BJ (cell line): ENCODE results near the gene ALPP. TPM values are rescaled to one million over a fixed set of nuclear protein-coding genes. Genes with fewer than 3 reads are reported as not detected.
"Not testable (repeated sequence)": the region's sequence is repeated elsewhere in the genome, so short reads cannot be mapped to it uniquely, and the experiment has no call there.

Experiments used
- CTCF ChIA-PET: fragments of 350-600 bp; formaldehyde crosslinking; extraction: SDS; loops from one replicate; lab custom pipeline; 2021; ENCODE audit warnings: antibody characterized with exemption, inconsistent platforms; lab: Yijun Ruan, JAX
- POLR2A ChIA-PET: fragments of 300-600 bp; sonication (Branson Sonifier 250); formaldehyde crosslinking; extraction: SDS; loops from one replicate; lab custom pipeline; 2021; ENCODE audit warnings: antibody characterized with exemption; lab: Charles Lee
- DNase-seq: peaks from one replicate; pipeline ENCODE4 v3.0.0-alpha.2; 2011; ENCODE audit warnings: low read depth
- H3K27me3 ChIP-seq: 2 replicates; pipeline ENCODE4 v1.6.0; 2011; ENCODE audit warnings: low read length; ENCODE audit not compliant: control insufficient read depth, insufficient read depth
- H3K36me3 ChIP-seq: 2 replicates; pipeline ENCODE4 v1.5.1; 2011; ENCODE audit warnings: low read length; ENCODE audit not compliant: control insufficient read depth, insufficient read depth
- H3K4me3 ChIP-seq: 2 replicates; pipeline ENCODE4 v1.5.1; 2011; ENCODE audit warnings: low read depth, mild to moderate bottlenecking, control low read depth, low read length
- CTCF ChIP-seq: IDR thresholded peaks from 2 replicates; pipeline ENCODE4 v1.5.1; 2011; ENCODE audit warnings: low read depth, mild to moderate bottlenecking, control low read depth, inconsistent platforms, low read length, moderate library complexity; ENCODE audit not compliant: insufficient read depth
- polyA plus RNA-seq: library from polyadenylated mRNA; depleted of rRNA; stranded (reverse); fragments of >200 nt; gene quantifications from 2 replicates; pipeline ENCODE4 v1.2.3, GENCODE V29; 2011

The ALPP gene
- polyA plus RNA-seq, 1 experiment, result not detected

- peak; percentile 12; the same call in 1 of the 2 replicates for TF ChIP-seq CTCF
- no peak for DNase-seq
- Histone ChIP-seq H3K36me3 (no peaks in the 10 kb centered on the region), H3K4me3 (no peak overlapping the region), H3K27me3 (no peaks in the 10 kb centered on the region; the same call in 1 of the 2 replicates)
- ChIA-PET CTCF (interaction anchor here (0.9 to 2.8 kb wide), 6 partner anchors 10 to 442 kb away, joined by 3 to 13 read pairs (median 4); partner anchors contain the start of gene ALPP), POLR2A (no interaction called here)
Observed at GRCh38 chr2:232367591-232368233, 10.8 kb upstream of the ALPP start.

DNA sequence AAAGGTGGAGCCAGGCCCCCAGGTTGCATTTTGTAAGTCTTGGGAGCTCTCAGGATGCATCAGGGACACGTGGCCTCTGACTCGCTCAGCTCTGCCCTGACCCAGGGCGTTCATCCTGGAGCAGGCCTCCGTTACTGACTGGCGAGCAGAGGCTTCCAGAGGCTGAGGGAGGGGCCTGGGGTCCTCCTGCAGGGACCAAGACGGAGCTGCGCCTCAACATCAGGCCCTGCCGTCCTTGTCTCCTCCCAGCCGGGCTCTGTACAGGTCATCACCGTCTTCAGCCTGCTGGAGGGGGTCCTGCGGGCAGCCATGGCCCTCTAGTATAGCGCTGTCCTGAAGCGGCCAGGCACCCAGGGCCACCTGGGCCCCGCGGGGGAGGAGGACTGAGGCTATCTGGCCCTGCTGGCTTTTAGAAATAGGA lies 10.2 kb upstream of the ALPP start:
- ChIA-PET CTCF (interaction anchor here (1.5 to 2.8 kb wide), 2 partner anchors 10 to 443 kb away, joined by 3 to 13 read pairs; partner anchors contain the start of gene ALPP), POLR2A (no interaction called here)
- H3K27me3 ChIP-seq, result no peaks in the 10 kb centered on the region; the same call in 1 of the 2 replicates
- no peaks in the 10 kb centered on the region for H3K36me3 ChIP-seq
- TF ChIP-seq CTCF, result no peak
- H3K4me3 ChIP-seq, result no peak overlapping the region
- no peak for DNase-seq

DNA sequence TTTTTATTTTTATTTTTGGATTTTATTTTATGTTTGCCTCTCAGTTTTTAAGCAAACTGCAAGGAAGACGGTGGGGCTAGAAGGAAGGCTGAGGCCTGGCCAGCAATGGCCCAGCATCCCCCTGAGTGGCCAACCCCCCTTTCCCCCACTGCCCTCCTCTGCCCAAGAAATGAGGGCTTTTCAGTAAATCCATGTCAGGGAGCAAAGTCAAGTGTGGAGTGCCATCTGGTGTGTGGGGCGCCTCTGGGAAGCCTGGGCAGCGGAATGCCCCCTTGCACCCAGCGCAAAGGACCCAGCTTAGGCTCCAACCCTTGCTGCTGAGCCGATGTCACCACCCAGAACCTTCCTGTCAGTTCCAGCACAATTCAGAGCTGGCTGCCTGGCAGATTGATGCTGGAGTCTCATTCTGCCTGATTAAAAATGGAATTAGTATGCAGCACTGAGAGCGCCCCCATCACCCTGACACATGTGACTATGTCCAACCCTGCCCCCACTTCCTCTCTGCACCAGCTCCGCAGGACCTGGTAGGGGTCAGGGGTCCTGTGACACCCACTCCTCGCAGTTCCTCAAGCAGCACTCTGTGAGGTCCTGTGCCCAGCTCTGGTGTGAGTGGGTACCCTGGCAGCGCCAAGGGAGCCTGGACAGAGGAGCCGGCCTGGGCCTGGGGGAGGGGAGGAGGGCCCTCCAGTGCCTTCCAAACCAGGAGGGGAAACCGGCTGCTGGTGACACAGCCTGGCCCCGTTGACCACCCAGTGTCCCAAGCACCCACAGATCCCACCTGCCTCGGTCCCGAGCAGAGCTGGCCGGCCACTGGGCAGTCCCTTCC lies 9.2 kb upstream of the ALPP start:
- Histone ChIP-seq H3K36me3 (no peaks in the 10 kb centered on the region), H3K4me3 (no peak overlapping the region), H3K27me3 (no peaks in the 10 kb centered on the region; the same call in 1 of the 2 replicates)
- DNase-seq, result no peak
- ChIA-PET POLR2A (no interaction called here), CTCF (interaction anchor here (0.7 to 2.8 kb wide), 4 partner anchors 9 to 449 kb away, joined by 3 to 13 read pairs (median 4); partner anchors contain the start of gene ALPP)
- TF ChIP-seq CTCF, result no peak

GRCh38 chr2:232370007-232370406 lies 8.5 kb upstream of the ALPP start:
- CTCF ChIA-PET, result interaction anchor here (0.8 to 1.6 kb wide), 2 partner anchors 16 to 21 kb away, joined by 3 to 4 read pairs; no protein-coding TSS in a partner anchor
- H3K4me3 ChIP-seq, H3K36me3 ChIP-seq, POLR2A ChIA-PET, DNase-seq, H3K27me3 ChIP-seq: not testable (repeated sequence)

DNA sequence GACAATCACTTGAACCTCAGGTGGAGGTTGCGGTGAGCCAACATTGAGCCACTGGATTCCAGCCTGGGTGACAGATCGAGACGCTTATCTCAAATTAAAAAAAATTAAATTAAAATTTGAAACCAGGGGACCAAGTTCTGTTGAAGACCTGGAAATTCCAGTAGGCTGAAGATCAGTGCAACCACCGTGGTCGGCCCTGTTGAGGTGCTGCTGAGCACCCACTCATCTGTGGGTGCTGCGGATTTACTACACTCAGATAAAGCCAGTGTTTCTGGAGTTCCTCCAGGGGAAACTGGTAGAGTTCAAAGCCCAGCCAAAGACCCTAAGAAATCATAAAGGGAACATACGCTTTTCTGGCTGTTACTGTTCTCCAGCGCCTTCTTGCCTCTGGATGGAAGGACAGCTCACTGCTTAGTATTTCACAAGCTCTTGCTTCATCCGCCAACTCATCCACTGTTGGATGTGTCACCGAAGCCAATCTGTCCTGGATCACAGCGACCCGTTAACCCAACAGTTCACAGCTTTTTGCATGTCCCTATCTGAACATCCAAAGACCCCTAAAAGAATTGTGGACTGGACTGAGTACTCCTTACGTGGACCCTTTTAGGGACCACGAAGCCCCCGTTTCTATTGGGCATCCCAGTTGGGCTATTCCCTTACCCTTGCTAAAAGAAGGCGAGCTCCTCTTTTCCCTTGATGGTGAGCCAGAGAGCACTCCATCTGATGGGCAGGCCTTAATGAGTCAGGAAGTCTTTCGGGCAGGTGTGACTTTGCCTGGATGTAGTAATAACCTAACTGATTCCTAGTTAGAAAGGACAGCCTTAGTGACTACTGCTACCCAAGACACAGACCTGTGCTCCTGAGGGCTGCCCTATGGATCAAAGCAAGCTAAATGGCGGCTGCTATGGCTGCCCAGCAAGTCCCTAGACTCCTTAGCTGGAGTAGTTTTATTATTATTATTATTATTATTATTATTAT lies 6.0 kb upstream of the ALPP start:
- TF ChIP-seq CTCF, result no peak
- Histone ChIP-seq H3K27me3 (peaks cover 2% of the 10 kb centered on the region; the same call in 1 of the 2 replicates), H3K4me3 (no peak overlapping the region), H3K36me3 (no peaks in the 10 kb centered on the region)
- ChIA-PET POLR2A (no interaction called here), CTCF (interaction anchor here (0.8 to 1.4 kb wide), 3 partner anchors 67 to 472 kb away, joined by 3 to 6 read pairs (median 3); no protein-coding TSS in a partner anchor)
- no peak for DNase-seq
